Gastrocnemius medialis (tissue), 4 donors: ENCODE measurements around the gene VPS9D1.

Experiments used
- POLR2A ChIP-seq, 2 donors: fragments of 450-650 bp; IDR thresholded peaks; one replicate each; pipeline ENCODE4 v1.6.1; 2017; ENCODE audit warnings: antibody characterized with exemption in 2 of 2, mild to moderate bottlenecking in 2 of 2, moderate library complexity in 2 of 2
- TF ChIP-seq, protein P1 (sequence below), 5 experiments: fragments of 450-650 bp in 3 of 5; fragments of 200-600 bp in 2 of 5; sonication (generic) in 2 of 5; IDR thresholded peaks in 4 of 5; conservative IDR thresholded peaks in 1 of 5; 1 replicate in 4 of 5; 2 replicates in 1 of 5; pipeline ENCODE4 v1.5.1; 2016 to 2019; ENCODE audit warnings: antibody characterized with exemption in 5 of 5, mild to moderate bottlenecking in 3 of 5, moderate library complexity in 3 of 5

DNA sequence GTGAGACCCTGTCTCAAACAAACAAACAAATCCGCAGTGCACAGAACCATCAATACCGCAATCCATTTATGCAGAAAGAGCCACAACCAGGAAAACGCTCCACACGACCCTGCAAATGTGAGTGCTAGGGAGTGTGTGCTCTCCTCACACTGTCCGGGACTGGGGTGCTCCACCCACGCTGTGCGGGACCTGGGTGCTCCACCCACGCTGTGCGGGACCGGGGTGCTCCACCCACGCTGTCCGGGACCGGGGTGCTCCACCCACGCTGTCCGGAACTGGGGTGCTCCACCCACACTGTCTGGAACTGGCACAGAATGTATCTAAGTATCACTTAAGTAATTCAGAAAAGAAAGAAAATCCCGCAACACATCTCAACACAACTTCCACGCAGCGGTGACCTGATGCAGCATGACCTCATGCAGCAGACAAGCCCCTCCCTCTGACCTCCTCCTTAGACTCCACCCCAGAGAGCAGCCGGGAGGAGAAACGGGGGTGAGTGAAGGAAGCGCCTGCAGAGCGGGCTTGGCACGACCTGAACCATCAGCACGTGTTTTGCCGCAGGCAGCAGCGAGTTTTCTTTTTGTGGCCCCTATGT is 39.1 kb upstream of the VPS9D1 start:
- TF ChIP-seq, protein P1, sequence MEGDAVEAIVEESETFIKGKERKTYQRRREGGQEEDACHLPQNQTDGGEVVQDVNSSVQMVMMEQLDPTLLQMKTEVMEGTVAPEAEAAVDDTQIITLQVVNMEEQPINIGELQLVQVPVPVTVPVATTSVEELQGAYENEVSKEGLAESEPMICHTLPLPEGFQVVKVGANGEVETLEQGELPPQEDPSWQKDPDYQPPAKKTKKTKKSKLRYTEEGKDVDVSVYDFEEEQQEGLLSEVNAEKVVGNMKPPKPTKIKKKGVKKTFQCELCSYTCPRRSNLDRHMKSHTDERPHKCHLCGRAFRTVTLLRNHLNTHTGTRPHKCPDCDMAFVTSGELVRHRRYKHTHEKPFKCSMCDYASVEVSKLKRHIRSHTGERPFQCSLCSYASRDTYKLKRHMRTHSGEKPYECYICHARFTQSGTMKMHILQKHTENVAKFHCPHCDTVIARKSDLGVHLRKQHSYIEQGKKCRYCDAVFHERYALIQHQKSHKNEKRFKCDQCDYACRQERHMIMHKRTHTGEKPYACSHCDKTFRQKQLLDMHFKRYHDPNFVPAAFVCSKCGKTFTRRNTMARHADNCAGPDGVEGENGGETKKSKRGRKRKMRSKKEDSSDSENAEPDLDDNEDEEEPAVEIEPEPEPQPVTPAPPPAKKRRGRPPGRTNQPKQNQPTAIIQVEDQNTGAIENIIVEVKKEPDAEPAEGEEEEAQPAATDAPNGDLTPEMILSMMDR (IDR thresholded peaks at IDR 0.05 in 4 of 5, conservative IDR thresholded peaks at IDR 0.05 in 1 of 5) = no peak
- TF ChIP-seq POLR2A (IDR thresholded peaks at IDR 0.05) = no peak
